Measurements from ENCODE around the gene LGI2.

DNA sequence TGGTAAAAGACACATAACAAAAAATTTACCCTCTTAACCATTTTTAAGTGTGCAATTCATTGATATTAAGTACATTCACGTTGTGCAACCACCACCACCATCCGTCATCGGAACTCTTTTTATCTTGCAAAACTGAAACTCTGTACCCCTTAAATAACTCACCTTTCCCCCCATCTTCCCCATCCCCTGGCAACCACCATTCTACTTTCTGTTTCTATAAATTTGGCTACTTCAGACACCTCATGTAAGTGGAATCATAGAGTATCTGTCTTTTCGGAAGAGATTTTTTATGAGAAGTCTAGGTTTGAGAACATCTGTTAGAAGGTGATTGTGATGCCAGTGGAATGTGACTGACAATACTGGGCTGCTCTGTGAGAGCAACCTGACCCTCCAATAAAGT lies 78.1 kb downstream of the LGI2 start:
- TF ChIP-seq POLR2AphosphoS5 (IDR thresholded peaks at IDR 0.05) (no peak), POLR2A (IDR thresholded peaks at IDR 0.05) (no peak)
- TF ChIP-seq, protein P1, sequence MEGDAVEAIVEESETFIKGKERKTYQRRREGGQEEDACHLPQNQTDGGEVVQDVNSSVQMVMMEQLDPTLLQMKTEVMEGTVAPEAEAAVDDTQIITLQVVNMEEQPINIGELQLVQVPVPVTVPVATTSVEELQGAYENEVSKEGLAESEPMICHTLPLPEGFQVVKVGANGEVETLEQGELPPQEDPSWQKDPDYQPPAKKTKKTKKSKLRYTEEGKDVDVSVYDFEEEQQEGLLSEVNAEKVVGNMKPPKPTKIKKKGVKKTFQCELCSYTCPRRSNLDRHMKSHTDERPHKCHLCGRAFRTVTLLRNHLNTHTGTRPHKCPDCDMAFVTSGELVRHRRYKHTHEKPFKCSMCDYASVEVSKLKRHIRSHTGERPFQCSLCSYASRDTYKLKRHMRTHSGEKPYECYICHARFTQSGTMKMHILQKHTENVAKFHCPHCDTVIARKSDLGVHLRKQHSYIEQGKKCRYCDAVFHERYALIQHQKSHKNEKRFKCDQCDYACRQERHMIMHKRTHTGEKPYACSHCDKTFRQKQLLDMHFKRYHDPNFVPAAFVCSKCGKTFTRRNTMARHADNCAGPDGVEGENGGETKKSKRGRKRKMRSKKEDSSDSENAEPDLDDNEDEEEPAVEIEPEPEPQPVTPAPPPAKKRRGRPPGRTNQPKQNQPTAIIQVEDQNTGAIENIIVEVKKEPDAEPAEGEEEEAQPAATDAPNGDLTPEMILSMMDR (IDR thresholded peaks at IDR 0.05) = no peak

Measured in breast epithelium (tissue), 3 donors.